A549 (cell line): ENCODE measurements around the gene CYP26B1. TPM values are rescaled to one million over a fixed set of nuclear protein-coding genes. Genes with fewer than 3 reads are reported as not detected.

Source experiments
- ATAC-seq, 2 experiments: fragments of 200-7000 bp in 1 of 2; fragments of >200 bp in 1 of 2; cut with Nextera tagmentation in 1 of 2; cut with Tn5 transposase in 1 of 2; 3 replicates each; pipeline versions ENCODE4 v1.8.0 to v1.9.1; 2018 to 2020; ENCODE audit warnings: mild to moderate bottlenecking in 1 of 2, moderate library complexity in 1 of 2
- CTCF ChIA-PET: fragments of 300-600 bp; sonication (Branson Sonifier 250); formaldehyde crosslinking; extraction: SDS; loops from one replicate; lab custom pipeline; 2021; ENCODE audit warnings: antibody characterized with exemption, inconsistent platforms; lab: Yijun Ruan, JAX
- POLR2A ChIA-PET: fragments of 350-600 bp; formaldehyde crosslinking; extraction: SDS; loops from one replicate; lab custom pipeline; 2021; ENCODE audit warnings: antibody characterized with exemption, inconsistent platforms; lab: Yijun Ruan, JAX
- DNase-seq, 2 experiments: peaks; one replicate each; pipeline versions ENCODE4 v3.0.0 to v3.0.0-alpha.2; 2011 to 2016; ENCODE audit warnings: low read depth in 1 of 2, low spot score in 1 of 2
- FAIRE-seq: peaks from 2 replicates; lab custom pipeline; 2011; peaks lifted over from hg19 to GRCh38; lab: Jason Lieb, UNC
- H3K27ac ChIP-seq, 2 experiments: fragments of >200 bp; sonication (Bioruptor Twin); formaldehyde crosslinking; 3 replicates each; pipeline ENCODE4 v1.5.1; 2016 to 2017
- H3K4me1 ChIP-seq: fragments of >200 bp; sonication (Bioruptor Twin); formaldehyde crosslinking; 3 replicates; pipeline ENCODE4 v1.6.1; 2016
- H3K4me2 ChIP-seq: fragments of >200 bp; sonication (Bioruptor Twin); formaldehyde crosslinking; 3 replicates; pipeline ENCODE4 v1.6.1; 2016
- H3K4me3 ChIP-seq: fragments of >200 bp; sonication (Bioruptor Twin); formaldehyde crosslinking; 3 replicates; pipeline ENCODE4 v1.5.1; 2016
- H3K9me3 ChIP-seq: fragments of >200 bp; sonication (Bioruptor Twin); formaldehyde crosslinking; 3 replicates; pipeline ENCODE4 v1.6.1; 2016
- BCL3 ChIP-seq: fragments of >200 bp; sonication (Bioruptor Twin); formaldehyde crosslinking; IDR thresholded peaks from 3 replicates; pipeline ENCODE4 v1.6.1; 2016
- BHLHE40 ChIP-seq: IDR thresholded peaks from 2 replicates; pipeline ENCODE4 v1.6.1; 2012; ENCODE audit warnings: low read depth, low read length, inconsistent platforms
- CBX2 ChIP-seq: fragments of 200-600 bp; sonication (generic); IDR thresholded peaks from 2 replicates; pipeline ENCODE4 v1.6.1; 2016; ENCODE audit warnings: low read depth, mild to moderate bottlenecking, borderline replicate concordance
- CBX8 ChIP-seq: fragments of 200-600 bp; sonication (generic); IDR thresholded peaks from 2 replicates; pipeline ENCODE4 v1.6.1; 2016
- CHD4 ChIP-seq: fragments of 200-600 bp; sonication (generic); IDR thresholded peaks from 2 replicates; pipeline ENCODE4 v1.6.1; 2016; ENCODE audit warnings: antibody characterized with exemption, mild to moderate bottlenecking, borderline replicate concordance
- EHMT2 ChIP-seq: fragments of 200-600 bp; sonication (generic); IDR thresholded peaks from 2 replicates; pipeline ENCODE4 v1.6.1; 2016; ENCODE audit warnings: antibody characterized with exemption, low read depth, mild to moderate bottlenecking, moderate library complexity
- FOSB ChIP-seq: fragments of 250-450 bp; sonication (Bioruptor Pico); IDR thresholded peaks from 2 replicates; pipeline ENCODE4 v1.5.0; 2020; ENCODE audit warnings: mild to moderate bottlenecking, moderate library complexity
- FOSL2 ChIP-seq, 2 experiments: fragments of 450-650 bp in 1 of 2; fragments of >200 bp in 1 of 2; sonication (Bioruptor Twin) in 1 of 2; formaldehyde crosslinking; IDR thresholded peaks; 2 replicates each; pipeline versions ENCODE4 v1.5.0 to v1.6.1; 2016 to 2020; ENCODE audit warnings: mild to moderate bottlenecking in 1 of 2, moderate library complexity in 1 of 2
- FOXS1 ChIP-seq: fragments of 250-450 bp; sonication (Bioruptor Pico); IDR thresholded peaks from 2 replicates; pipeline ENCODE4 v1.5.0; 2020; ENCODE audit warnings: mild to moderate bottlenecking, moderate library complexity
- HOXB5 ChIP-seq: fragments of 250-450 bp; sonication (Bioruptor Pico); IDR thresholded peaks from 2 replicates; pipeline ENCODE4 v1.5.0; 2020; ENCODE audit warnings: mild to moderate bottlenecking, moderate library complexity
- JUN ChIP-seq, 2 experiments: fragments of >200 bp; sonication (Bioruptor Twin); formaldehyde crosslinking; IDR thresholded peaks; 2 replicates in 1 of 2; 3 replicates in 1 of 2; pipeline ENCODE4 v1.6.1; 2016 to 2017
- KDM5A ChIP-seq: fragments of 200-600 bp; sonication (generic); IDR thresholded peaks from 2 replicates; pipeline ENCODE4 v1.6.1; 2016; ENCODE audit warnings: antibody characterized with exemption, mild to moderate bottlenecking
- MAFK ChIP-seq: fragments of 450-650 bp; IDR thresholded peaks from 2 replicates; pipeline ENCODE4 v1.6.1; 2014; ENCODE audit not compliant: partially characterized antibody
- MAZ ChIP-seq: fragments of 150-350 bp; IDR thresholded peaks from 2 replicates; pipeline ENCODE4 v1.6.1; 2014; ENCODE audit warnings: antibody characterized with exemption, low read depth, low read length, borderline replicate concordance
- MYC ChIP-seq: IDR thresholded peaks from 2 replicates; pipeline ENCODE4 v1.6.1; 2012; ENCODE audit warnings: mild to moderate bottlenecking, inconsistent platforms, low read length, improper control_type of control experiment, borderline replicate concordance
- NFE2L2 ChIP-seq: fragments of 150-350 bp; conservative IDR thresholded peaks from 2 replicates; pipeline ENCODE4 v1.6.1; 2014; ENCODE audit warnings: low read length
- NPAS2 ChIP-seq: fragments of 250-450 bp; sonication (Bioruptor Pico); IDR thresholded peaks from 2 replicates; pipeline ENCODE4 v1.8.0; 2022; ENCODE audit warnings: mild to moderate bottlenecking, moderate library complexity, borderline replicate concordance
- RAD21 ChIP-seq, 2 experiments: fragments of >200 bp in 1 of 2; sonication (Bioruptor Twin) in 1 of 2; formaldehyde crosslinking in 1 of 2; IDR thresholded peaks in 1 of 2; conservative IDR thresholded peaks in 1 of 2; 2 replicates in 1 of 2; 3 replicates in 1 of 2; pipeline ENCODE4 v1.6.1; 2012 to 2018; ENCODE audit warnings: inconsistent platforms in 1 of 2
- RARB ChIP-seq: fragments of 250-450 bp; sonication (Bioruptor Pico); IDR thresholded peaks from 2 replicates; pipeline ENCODE4 v1.8.0; 2021; ENCODE audit warnings: mild to moderate bottlenecking, moderate library complexity
- RCOR1 ChIP-seq: fragments of 150-350 bp; IDR thresholded peaks from 2 replicates; pipeline ENCODE4 v1.6.1; 2014; ENCODE audit warnings: antibody characterized with exemption, low read length, low read depth
- RNF2 ChIP-seq: fragments of 200-600 bp; sonication (generic); IDR thresholded peaks from 2 replicates; pipeline ENCODE4 v1.6.1; 2016; ENCODE audit warnings: low read depth, mild to moderate bottlenecking, antibody characterized with exemption, moderate library complexity, borderline replicate concordance
- ZNF302 ChIP-seq: fragments of 250-450 bp; sonication (Bioruptor Pico); IDR thresholded peaks from 2 replicates; pipeline ENCODE4 v1.9.0; 2021; ENCODE audit warnings: inconsistent platforms, mild to moderate bottlenecking, moderate library complexity
- ZSCAN20 ChIP-seq: fragments of 250-450 bp; sonication (Bioruptor Pico); IDR thresholded peaks from 2 replicates; pipeline ENCODE4 v1.8.0; 2022; ENCODE audit warnings: mild to moderate bottlenecking, moderate library complexity
- WGBS: methylation state at CpG from one replicate; pipeline ENCODE4 v1.1.6; 2017; ENCODE audit errors: missing lambda C conversion rate; 5-methylcytosine and 5-hydroxymethylcytosine counted together
- polyA plus RNA-seq, 4 experiments: library from polyadenylated mRNA; depleted of rRNA in 3 of 4; stranded (reverse); fragments of >200 nt; fragmentation: RNase III in 1 of 4; extraction: RNeasy Plus Mini Kit Qiagen cat#74134 plus additional on column Dnase treatment in 1 of 4; gene quantifications; 2 replicates in 3 of 4; 3 replicates in 1 of 4; pipeline ENCODE4 v1.2.3, GENCODE V29; 2011 to 2017
- TF ChIP-seq, protein P1 (sequence below): fragments of 250-450 bp; sonication (Bioruptor Pico); IDR thresholded peaks from 2 replicates; pipeline ENCODE4 v1.5.0; 2020; ENCODE audit warnings: low read depth, mild to moderate bottlenecking, moderate library complexity
- TF ChIP-seq, protein P2 (sequence below): IDR thresholded peaks from 2 replicates; pipeline ENCODE4 v1.6.1; 2012; ENCODE audit warnings: low read depth, borderline replicate concordance
- TF ChIP-seq, protein P3 (sequence below): IDR thresholded peaks from 2 replicates; pipeline ENCODE4 v1.6.1; 2012

Gene CYP26B1
- polyA plus RNA-seq, 2 of the 4 experiments (the other 2 are of a cell fraction) = 9.7 to 13.6 TPM

DNA sequence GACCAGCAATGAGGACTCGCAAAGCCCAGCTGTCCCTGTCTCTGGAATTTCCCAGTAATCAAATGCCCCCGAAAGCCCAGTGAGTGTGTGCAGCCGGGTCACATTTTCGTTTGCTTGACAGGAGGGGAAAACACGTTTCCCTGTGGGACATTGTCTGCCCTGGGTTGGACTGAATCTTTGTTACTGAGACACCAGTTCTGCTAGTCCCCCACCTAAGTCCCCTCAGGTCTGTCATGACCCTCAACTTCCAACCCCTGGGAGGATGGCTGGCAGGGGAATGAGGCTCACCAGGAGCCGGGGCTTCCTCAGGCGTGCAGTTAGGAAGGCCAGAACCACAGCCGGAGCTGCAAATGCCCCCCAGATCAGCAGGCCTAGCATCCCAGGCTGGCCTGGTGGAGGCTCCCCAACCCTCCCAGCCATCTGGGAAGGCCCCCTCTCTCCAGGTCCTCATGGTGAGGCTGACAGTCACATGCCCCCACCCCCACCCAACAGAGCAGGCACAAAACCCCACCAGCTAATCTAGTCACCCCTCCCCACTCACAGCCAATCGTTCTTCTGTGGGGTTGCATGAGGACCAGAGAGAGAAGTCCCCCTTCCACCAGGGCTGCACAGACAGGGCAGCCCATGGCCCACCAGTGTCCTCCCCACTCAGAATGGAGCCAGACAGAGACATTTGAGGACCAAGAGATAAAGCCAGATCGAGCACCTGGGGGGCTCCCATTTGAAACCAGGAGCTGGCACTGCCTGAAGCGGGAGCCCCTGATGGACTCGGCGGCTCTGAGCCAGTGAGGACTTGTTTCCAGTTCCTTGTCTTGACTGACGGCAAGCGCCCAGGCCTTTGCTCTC, 33.6 kb downstream of the CYP26B1 start:
- Histone ChIP-seq H3K9me3 (no peaks in the 10 kb centered on the region; the same call in 2 of the 3 replicates), H3K4me2 (no peak overlapping the region), H3K4me1 (peaks cover 33% of the 10 kb centered on the region)
- FAIRE-seq = no peak
- 91% methylated on average over 11 of the region's 15 CpGs for WGBS
- TF ChIP-seq MAFK (no peak), CHD4 (no peak), KDM5A (no peak), BHLHE40 (no peak), CBX8 (no peak)
- TF ChIP-seq, all 56 proteins: peak for 0
- no peak overlapping the region for H3K4me3 ChIP-seq
- no peak for DNase-seq
- no peak for ATAC-seq
- ChIA-PET POLR2A (interaction anchor here (0.7 kb wide), 1 partner anchor 467 kb away, joined by 4 read pairs; no protein-coding TSS in a partner anchor), CTCF (interaction anchor here (0.5 to 4.3 kb wide), 8 partner anchors 13 to 1567 kb away, joined by 3 to 13 read pairs (median 5); no protein-coding TSS in a partner anchor)
- H3K27ac ChIP-seq = peak overlapping the region in 1 of 2 experiments; percentile 88; a peak in 2 of 6 replicates

- POLR2A ChIA-PET = no interaction called here
- H3K27ac ChIP-seq = peak overlapping the region in 1 of 2 experiments; percentile 88; a peak in 3 of 6 replicates
- no peak overlapping the region for H3K4me2 ChIP-seq
- 86% methylated on average over 12 of the region's 12 CpGs for WGBS
- no peak for DNase-seq
- H3K9me3 ChIP-seq = no peaks in the 10 kb centered on the region; the same call in 2 of the 3 replicates
- CTCF ChIA-PET = interaction anchor here (0.8 to 4.3 kb wide), 3 partner anchors 20 to 37 kb away, joined by 4 to 13 read pairs (median 9); no protein-coding TSS in a partner anchor
- H3K4me3 ChIP-seq = no peak overlapping the region
- H3K4me1 ChIP-seq = peaks cover 38% of the 10 kb centered on the region
- no peak for ATAC-seq
- no peak for TF ChIP-seq ZNF302 (CRISPR knock-in tag)
- TF ChIP-seq BCL3 = no peak
- TF ChIP-seq, protein P1, sequence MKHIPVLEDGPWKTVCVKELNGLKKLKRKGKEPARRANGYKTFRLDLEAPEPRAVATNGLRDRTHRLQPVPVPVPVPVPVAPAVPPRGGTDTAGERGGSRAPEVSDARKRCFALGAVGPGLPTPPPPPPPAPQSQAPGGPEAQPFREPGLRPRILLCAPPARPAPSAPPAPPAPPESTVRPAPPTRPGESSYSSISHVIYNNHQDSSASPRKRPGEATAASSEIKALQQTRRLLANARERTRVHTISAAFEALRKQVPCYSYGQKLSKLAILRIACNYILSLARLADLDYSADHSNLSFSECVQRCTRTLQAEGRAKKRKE (CRISPR knock-in tag) = no peak
- TF ChIP-seq MAZ = no peak
- no peak for TF ChIP-seq FOXS1 (CRISPR knock-in tag)
- no peak for TF ChIP-seq FOSB (CRISPR knock-in tag)
- no peak for TF ChIP-seq CHD4
- TF ChIP-seq RNF2 = no peak
- TF ChIP-seq RARB (CRISPR knock-in tag) = no peak
- no peak for TF ChIP-seq NPAS2
- no peak for TF ChIP-seq MYC
- TF ChIP-seq ZSCAN20 (CRISPR knock-in tag) = no peak
- no peak for TF ChIP-seq JUN (IDR thresholded peaks at IDR 0.05)
- TF ChIP-seq NFE2L2 = no peak
- no peak for TF ChIP-seq EHMT2
- no peak for FAIRE-seq
Observed at GRCh38 chr2:72112981-72113846, 34.4 kb downstream of the CYP26B1 start.

DNA sequence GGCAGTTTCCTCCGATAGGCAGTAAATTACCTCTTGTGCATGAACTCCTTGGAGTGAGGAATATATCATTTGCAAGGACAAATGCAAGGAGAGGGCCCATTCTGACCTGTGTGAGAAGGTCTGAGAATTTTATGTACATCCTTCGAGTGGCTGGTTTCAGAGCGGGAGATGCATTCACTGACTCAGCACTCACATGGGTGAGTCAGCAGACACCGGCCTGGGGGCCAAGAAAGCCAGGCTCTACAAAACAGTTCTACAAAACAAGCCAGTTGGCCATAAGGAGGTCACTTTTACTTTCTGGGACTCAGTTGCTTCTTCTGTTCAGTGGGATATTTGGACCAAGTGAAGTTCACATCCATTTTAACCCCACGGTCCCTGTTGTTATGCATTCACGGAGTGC, 35.3 kb downstream of the CYP26B1 start:
- CTCF ChIA-PET = interaction anchor here (0.8 kb wide), 1 partner anchor 14 kb away, joined by 3 read pairs; no protein-coding TSS in a partner anchor
- peak overlapping the region in 1 of 2 experiments; percentile 88; a peak in 3 of 6 replicates for H3K27ac ChIP-seq
- H3K4me3 ChIP-seq = no peak overlapping the region
- WGBS = 71% methylated on average over 6 of the region's 6 CpGs
- FAIRE-seq (no peak), DNase-seq (no peak), ATAC-seq (no peak)
- POLR2A ChIA-PET = no interaction called here
- no peaks in the 10 kb centered on the region for H3K9me3 ChIP-seq
- no peak overlapping the region for H3K4me2 ChIP-seq
- peaks cover 41% of the 10 kb centered on the region for H3K4me1 ChIP-seq
- TF ChIP-seq, protein P2, sequence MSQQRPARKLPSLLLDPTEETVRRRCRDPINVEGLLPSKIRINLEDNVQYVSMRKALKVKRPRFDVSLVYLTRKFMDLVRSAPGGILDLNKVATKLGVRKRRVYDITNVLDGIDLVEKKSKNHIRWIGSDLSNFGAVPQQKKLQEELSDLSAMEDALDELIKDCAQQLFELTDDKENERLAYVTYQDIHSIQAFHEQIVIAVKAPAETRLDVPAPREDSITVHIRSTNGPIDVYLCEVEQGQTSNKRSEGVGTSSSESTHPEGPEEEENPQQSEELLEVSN = peak; percentile 86
- TF ChIP-seq RAD21 (conservative IDR thresholded peaks at IDR 0.05 in 1 of 2, IDR thresholded peaks at IDR 0.05 in 1 of 2) (no peak), HOXB5 (CRISPR knock-in tag) (no peak), RCOR1 (no peak), CBX2 (no peak), FOSL2 (IDR thresholded peaks at IDR 0.05) (no peak), FOSL2 (CRISPR knock-in tag; IDR thresholded peaks at IDR 0.05) (peak; percentile 37; the same call in 1 of the 2 replicates), MAFK (peak; percentile 81), RARB (CRISPR knock-in tag) (no peak), NPAS2 (no peak)
- TF ChIP-seq, protein P3, sequence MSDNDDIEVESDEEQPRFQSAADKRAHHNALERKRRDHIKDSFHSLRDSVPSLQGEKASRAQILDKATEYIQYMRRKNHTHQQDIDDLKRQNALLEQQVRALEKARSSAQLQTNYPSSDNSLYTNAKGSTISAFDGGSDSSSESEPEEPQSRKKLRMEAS = peak; percentile 74
